ENCODE measurements around the gene SLC25A22. TPM values are rescaled to one million over a fixed set of nuclear protein-coding genes. Genes with fewer than 3 reads are reported as not detected.
A peak's percentile ranks its signal among the peaks of the same experiment; 100 is the strongest.

Gene SLC25A22
- polyA plus RNA-seq, 1 donor (not counting 4 experiments of a cell fraction or from before 2014, with no cell fraction given): 13.5 TPM

DNA sequence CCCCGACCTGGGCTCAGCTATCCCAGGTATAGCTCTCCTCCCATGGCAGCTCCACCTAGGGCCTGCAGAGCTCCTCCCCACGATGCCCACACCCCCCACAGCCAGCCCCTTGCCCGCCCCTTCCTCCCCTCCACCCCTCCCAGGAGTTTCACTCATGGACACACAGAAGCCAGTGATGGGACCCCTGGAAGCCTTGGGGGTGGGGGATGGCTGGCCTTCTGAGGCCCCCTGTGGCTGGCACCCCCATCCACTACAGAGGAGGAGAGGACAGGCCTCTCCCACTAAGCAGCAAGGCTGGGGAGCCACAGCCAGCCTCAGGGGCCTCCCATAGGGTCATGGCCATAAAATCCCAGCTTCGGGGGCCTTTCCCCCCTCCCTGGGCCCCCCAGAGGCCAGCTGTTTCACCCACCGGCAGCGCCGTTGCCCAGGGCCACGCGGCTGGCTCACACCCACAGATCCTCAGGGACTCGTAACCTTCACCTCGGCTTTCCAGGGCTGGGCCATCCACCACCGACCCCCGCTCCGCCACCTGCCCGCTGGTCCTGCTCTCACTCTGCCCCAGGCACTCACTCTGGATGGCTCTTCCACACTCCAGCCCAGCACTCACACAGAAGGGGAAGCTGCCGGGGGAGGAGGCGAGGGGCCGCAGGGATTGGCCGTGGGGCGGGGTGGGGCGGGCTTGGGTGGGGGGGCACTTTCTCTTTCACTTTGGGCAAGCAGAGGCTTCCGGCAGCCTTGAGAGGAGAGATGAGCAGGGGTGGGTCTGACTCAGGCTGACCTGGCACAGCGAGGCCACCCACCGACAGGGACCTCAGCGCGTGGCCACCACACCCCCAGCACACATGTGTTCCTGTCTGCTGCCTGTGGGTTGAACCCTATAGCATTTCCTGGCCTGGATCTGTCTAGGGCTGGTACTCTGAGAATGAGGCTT lies 2.2 kb downstream of the SLC25A22 start:
- Histone ChIP-seq H2AFZ (ENCODE audit: control insufficient read depth, low read length) (no peak overlapping the region), H3K27ac (ENCODE audit: control insufficient read depth, insufficient read depth, low read length) (peak overlapping the region; percentile 70), H3K4me1 (ENCODE audit: control insufficient read depth, extremely low read depth, insufficient read depth, low read length) (peaks cover 17% of the 10 kb centered on the region), H3K79me2 (ENCODE audit: control insufficient read depth, insufficient read depth, low read length) (no peaks in the 10 kb centered on the region), H3K9ac (ENCODE audit: control insufficient read depth, extremely low read depth, insufficient read depth, low read length) (peak overlapping the region; percentile 80), H3K27me3 (ENCODE audit: control insufficient read depth, extremely low read depth, insufficient read depth, low read length) (no peaks in the 10 kb centered on the region), H3K4me2 (ENCODE audit: control insufficient read depth, extremely low read depth, insufficient read depth, low read depth, low read length) (peak overlapping the region; percentile 96), H3K36me3 (ENCODE audit: control insufficient read depth in 2 of 2, extremely low read depth in 1 of 2, insufficient read depth in 2 of 2, low read length in 2 of 2) (peaks cover 11 to 15% of the 10 kb centered on the region in 2 experiments), H3K4me3 (ENCODE audit: control insufficient read depth in 2 of 3, extremely low read depth in 1 of 3, insufficient read depth in 2 of 3, low read depth in 1 of 3, low read length in 3 of 3) (peak overlapping the region; percentile 84 to 89 (median 86)), H3K9me3 (ENCODE audit: control insufficient read depth, low read depth, low read length) (no peaks in the 10 kb centered on the region), H4K20me1 (ENCODE audit: control insufficient read depth, extremely low read depth, insufficient read depth, low read length) (no peaks in the 10 kb centered on the region), H3K9me1 (ENCODE audit: control insufficient read depth, extremely low read depth, insufficient read depth, low read length) (no peaks in the 10 kb centered on the region)
- TF ChIP-seq EZH2 (IDR thresholded peaks at IDR 0.05; ENCODE audit: low read length): no peak
- TF ChIP-seq, protein P1, sequence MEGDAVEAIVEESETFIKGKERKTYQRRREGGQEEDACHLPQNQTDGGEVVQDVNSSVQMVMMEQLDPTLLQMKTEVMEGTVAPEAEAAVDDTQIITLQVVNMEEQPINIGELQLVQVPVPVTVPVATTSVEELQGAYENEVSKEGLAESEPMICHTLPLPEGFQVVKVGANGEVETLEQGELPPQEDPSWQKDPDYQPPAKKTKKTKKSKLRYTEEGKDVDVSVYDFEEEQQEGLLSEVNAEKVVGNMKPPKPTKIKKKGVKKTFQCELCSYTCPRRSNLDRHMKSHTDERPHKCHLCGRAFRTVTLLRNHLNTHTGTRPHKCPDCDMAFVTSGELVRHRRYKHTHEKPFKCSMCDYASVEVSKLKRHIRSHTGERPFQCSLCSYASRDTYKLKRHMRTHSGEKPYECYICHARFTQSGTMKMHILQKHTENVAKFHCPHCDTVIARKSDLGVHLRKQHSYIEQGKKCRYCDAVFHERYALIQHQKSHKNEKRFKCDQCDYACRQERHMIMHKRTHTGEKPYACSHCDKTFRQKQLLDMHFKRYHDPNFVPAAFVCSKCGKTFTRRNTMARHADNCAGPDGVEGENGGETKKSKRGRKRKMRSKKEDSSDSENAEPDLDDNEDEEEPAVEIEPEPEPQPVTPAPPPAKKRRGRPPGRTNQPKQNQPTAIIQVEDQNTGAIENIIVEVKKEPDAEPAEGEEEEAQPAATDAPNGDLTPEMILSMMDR (optimal IDR thresholded peaks at IDR 0.05 in 1 of 3, IDR thresholded peaks at IDR 0.05 in 1 of 3, conservative IDR thresholded peaks at IDR 0.05 in 1 of 3; ENCODE audit: extremely low read depth in 1 of 3, insufficient read depth in 2 of 3, low read length in 3 of 3): no peak
- dilution Hi-C loops (cut with MboI; ENCODE audit: extremely low pct_ligation_motif_present, low sequenced_read_pairs): no loop called here
- peak; percentile 78 for FAIRE-seq
- no peak for DNase-seq (ENCODE audit: low read depth, low spot score)

DNA sequence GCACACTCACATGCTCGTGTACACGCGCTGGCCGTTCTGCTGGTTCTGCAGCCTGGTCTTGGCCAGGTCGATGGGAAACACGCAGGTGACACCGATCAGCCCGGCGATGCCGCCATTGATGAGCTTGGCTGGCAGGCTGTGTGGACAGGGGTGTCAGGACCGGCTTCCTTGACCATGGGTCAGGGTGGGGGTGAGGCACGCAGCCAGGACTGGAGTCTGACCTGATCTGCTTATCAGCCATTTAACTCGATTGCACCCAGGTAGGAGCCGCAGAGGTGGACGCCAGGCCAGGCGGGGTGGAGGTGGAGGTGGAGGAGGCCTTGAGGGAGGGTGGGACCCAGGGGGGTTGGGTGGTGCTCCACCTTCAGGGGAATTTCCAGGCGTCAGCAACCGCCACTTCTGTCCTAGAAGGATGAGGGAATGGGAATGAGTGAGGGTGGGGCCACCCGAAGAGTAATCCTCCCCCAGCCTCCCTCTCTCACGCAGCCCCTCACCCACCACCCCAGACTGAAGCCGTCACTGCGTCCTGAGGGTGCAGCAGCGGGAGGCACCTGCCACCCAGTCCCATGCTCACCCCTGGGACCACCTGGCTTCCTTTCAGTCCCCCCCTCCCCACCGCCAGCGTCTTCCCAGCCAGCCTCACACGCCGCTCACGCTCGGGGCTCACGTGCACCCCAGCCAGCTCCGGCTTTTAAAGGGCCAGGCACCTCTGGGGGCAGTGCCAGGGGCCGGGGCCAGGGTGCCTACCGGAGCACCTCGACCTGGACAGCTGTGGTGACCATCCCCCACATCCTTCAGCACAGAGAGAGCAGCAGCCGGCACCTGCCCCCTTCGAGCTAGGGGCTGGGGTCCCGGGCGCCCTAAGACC lies 3.1 kb downstream of the SLC25A22 start:
- H3K4me1 ChIP-seq (ENCODE audit: control insufficient read depth, extremely low read depth, insufficient read depth, low read length): peaks cover 17% of the 10 kb centered on the region
- no peaks in the 10 kb centered on the region for H3K9me1 ChIP-seq (ENCODE audit: control insufficient read depth, extremely low read depth, insufficient read depth, low read length)
- peaks cover 11 to 13% of the 10 kb centered on the region in 2 experiments for H3K36me3 ChIP-seq (ENCODE audit: control insufficient read depth in 2 of 2, extremely low read depth in 1 of 2, insufficient read depth in 2 of 2, low read length in 2 of 2)
- peak overlapping the region; percentile 96 for H3K4me2 ChIP-seq (ENCODE audit: control insufficient read depth, extremely low read depth, insufficient read depth, low read depth, low read length)
- peak overlapping the region; percentile 76 to 89 (median 84) for H3K4me3 ChIP-seq (ENCODE audit: control insufficient read depth in 2 of 3, extremely low read depth in 1 of 3, insufficient read depth in 2 of 3, low read depth in 1 of 3, low read length in 3 of 3)
- TF ChIP-seq, protein P1 (optimal IDR thresholded peaks at IDR 0.05 in 1 of 3, IDR thresholded peaks at IDR 0.05 in 1 of 3, conservative IDR thresholded peaks at IDR 0.05 in 1 of 3; ENCODE audit: extremely low read depth in 1 of 3, insufficient read depth in 2 of 3, low read length in 3 of 3): no peak
- no peak for TF ChIP-seq EZH2 (IDR thresholded peaks at IDR 0.05; ENCODE audit: low read length)
- H4K20me1 ChIP-seq (ENCODE audit: control insufficient read depth, extremely low read depth, insufficient read depth, low read length): no peaks in the 10 kb centered on the region
- no peaks in the 10 kb centered on the region for H3K79me2 ChIP-seq (ENCODE audit: control insufficient read depth, insufficient read depth, low read length)
- dilution Hi-C loops (cut with MboI; ENCODE audit: extremely low pct_ligation_motif_present, low sequenced_read_pairs): no loop called here
- no peaks in the 10 kb centered on the region for H3K27me3 ChIP-seq (ENCODE audit: control insufficient read depth, extremely low read depth, insufficient read depth, low read length)
- H2AFZ ChIP-seq (ENCODE audit: control insufficient read depth, low read length): no peak overlapping the region
- peak overlapping the region; percentile 80 for H3K9ac ChIP-seq (ENCODE audit: control insufficient read depth, extremely low read depth, insufficient read depth, low read length)
- DNase-seq (ENCODE audit: low read depth, low spot score) (no peak), FAIRE-seq (no peak)
- peak overlapping the region; percentile 31 for H3K27ac ChIP-seq (ENCODE audit: control insufficient read depth, insufficient read depth, low read length)
- H3K9me3 ChIP-seq (ENCODE audit: control insufficient read depth, low read depth, low read length): no peaks in the 10 kb centered on the region
